DOHH2 (cell line): ENCODE measurements around the gene AGAP3.

Source experiments
- H3F3A ChIP-seq: fragments of 200-600 bp; sonication (generic), shearing (Covaris generic); 2 replicates; pipeline ENCODE4 v1.6.0; 2016; ENCODE audit warnings: antibody characterized with exemption, mild to moderate bottlenecking; ENCODE audit not compliant: control insufficient read depth, insufficient read depth
- H3K27ac ChIP-seq: fragments of 200-600 bp; sonication (generic); 2 replicates; pipeline ENCODE4 v1.5.1; 2014; ENCODE audit warnings: low read depth, mild to moderate bottlenecking, low read length, moderate library complexity
- H3K27me3 ChIP-seq: fragments of 200-600 bp; sonication (generic); 2 replicates; pipeline ENCODE4 v1.6.1; 2014; ENCODE audit warnings: mild to moderate bottlenecking, low read length, mixed read lengths; ENCODE audit not compliant: control insufficient read depth
- H3K36me3 ChIP-seq: fragments of 200-600 bp; sonication (generic); 2 replicates; pipeline ENCODE4 v1.6.1; 2014; ENCODE audit warnings: mild to moderate bottlenecking, low read length, moderate library complexity, mixed read lengths; ENCODE audit not compliant: control insufficient read depth
- H3K4me1 ChIP-seq: fragments of 200-600 bp; sonication (generic); 2 replicates; pipeline ENCODE4 v1.6.1; 2014; ENCODE audit warnings: mild to moderate bottlenecking, low read length, mixed read lengths; ENCODE audit not compliant: control insufficient read depth
- H3K4me2 ChIP-seq: fragments of 200-600 bp; sonication (generic); 2 replicates; pipeline ENCODE4 v1.6.0; 2014; ENCODE audit warnings: mild to moderate bottlenecking, low read length, moderate library complexity
- H3K4me3 ChIP-seq: fragments of 200-600 bp; sonication (generic); 2 replicates; pipeline ENCODE4 v1.5.1; 2014; ENCODE audit warnings: mild to moderate bottlenecking, low read length, mixed read lengths
- H3K79me2 ChIP-seq: fragments of 200-600 bp; sonication (generic); 2 replicates; pipeline ENCODE4 v1.6.1; 2014; ENCODE audit warnings: mild to moderate bottlenecking, low read length, mixed read lengths; ENCODE audit not compliant: control insufficient read depth
- H3K9me2 ChIP-seq: fragments of 200-600 bp; sonication (generic); replicated peaks from 2 replicates; pipeline ENCODE4 v1.6.1; 2014; ENCODE audit warnings: mild to moderate bottlenecking, low read length, mixed read lengths; ENCODE audit not compliant: control insufficient read depth
- H3K9me3 ChIP-seq: fragments of 200-600 bp; sonication (generic); 2 replicates; pipeline ENCODE4 v1.6.1; 2014; ENCODE audit warnings: antibody characterized with exemption, low read length, mixed read lengths; ENCODE audit not compliant: control insufficient read depth, insufficient read depth
- H4K20me1 ChIP-seq: fragments of 200-600 bp; sonication (generic); 2 replicates; pipeline ENCODE4 v1.6.0; 2014; ENCODE audit warnings: low read depth, mild to moderate bottlenecking, antibody characterized with exemption, low read length, moderate library complexity; ENCODE audit not compliant: control insufficient read depth, insufficient read depth
- EZH2phosphoT487 ChIP-seq: fragments of 200-600 bp; sonication (generic); IDR thresholded peaks from 2 replicates; pipeline ENCODE4 v1.6.1; 2017; ENCODE audit warnings: borderline replicate concordance, mild to moderate bottlenecking, antibody characterized with exemption, low read length, moderate library complexity, mixed read lengths
- TF ChIP-seq, protein P1 (sequence below): fragments of 200-600 bp; sonication (generic); IDR thresholded peaks from one replicate; pipeline ENCODE4 v1.5.1; 2014; ENCODE audit warnings: antibody characterized with exemption, mild to moderate bottlenecking, low read depth, low read length; ENCODE audit not compliant: poor library complexity, severe bottlenecking

The AGAP3 gene

DNA sequence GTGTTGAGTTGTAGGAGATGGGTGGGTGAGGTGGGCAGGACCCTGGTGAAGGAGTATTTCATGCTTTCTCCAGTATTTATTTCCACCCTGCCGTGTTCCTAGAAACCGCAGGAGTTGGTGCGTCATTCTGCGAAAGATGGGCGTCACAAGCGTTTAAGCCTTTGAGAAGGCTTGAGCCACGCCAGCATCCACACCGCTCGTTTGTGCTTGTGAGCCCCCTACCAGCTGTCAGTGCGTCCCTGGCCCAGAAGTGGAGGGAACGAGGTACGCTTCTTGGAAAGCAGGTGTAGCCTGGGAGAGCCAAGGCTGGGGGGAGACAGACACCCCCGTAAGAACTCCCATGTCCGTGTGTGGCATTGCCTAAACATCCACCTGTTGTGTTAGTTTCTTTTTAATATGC, 5.7 kb downstream of the AGAP3 start:
- H3K9me3 ChIP-seq = no peaks in the 10 kb centered on the region
- no peak for TF ChIP-seq EZH2phosphoT487
- TF ChIP-seq, protein P1, sequence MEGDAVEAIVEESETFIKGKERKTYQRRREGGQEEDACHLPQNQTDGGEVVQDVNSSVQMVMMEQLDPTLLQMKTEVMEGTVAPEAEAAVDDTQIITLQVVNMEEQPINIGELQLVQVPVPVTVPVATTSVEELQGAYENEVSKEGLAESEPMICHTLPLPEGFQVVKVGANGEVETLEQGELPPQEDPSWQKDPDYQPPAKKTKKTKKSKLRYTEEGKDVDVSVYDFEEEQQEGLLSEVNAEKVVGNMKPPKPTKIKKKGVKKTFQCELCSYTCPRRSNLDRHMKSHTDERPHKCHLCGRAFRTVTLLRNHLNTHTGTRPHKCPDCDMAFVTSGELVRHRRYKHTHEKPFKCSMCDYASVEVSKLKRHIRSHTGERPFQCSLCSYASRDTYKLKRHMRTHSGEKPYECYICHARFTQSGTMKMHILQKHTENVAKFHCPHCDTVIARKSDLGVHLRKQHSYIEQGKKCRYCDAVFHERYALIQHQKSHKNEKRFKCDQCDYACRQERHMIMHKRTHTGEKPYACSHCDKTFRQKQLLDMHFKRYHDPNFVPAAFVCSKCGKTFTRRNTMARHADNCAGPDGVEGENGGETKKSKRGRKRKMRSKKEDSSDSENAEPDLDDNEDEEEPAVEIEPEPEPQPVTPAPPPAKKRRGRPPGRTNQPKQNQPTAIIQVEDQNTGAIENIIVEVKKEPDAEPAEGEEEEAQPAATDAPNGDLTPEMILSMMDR = no peak
- no peaks in the 10 kb centered on the region for H3K9me2 ChIP-seq
- no peak overlapping the region for H3K27ac ChIP-seq
- H3K4me1 ChIP-seq = peaks cover 10% of the 10 kb centered on the region
- peaks cover 6% of the 10 kb centered on the region for H4K20me1 ChIP-seq
- no peaks in the 10 kb centered on the region for H3F3A ChIP-seq
- peaks cover 33% of the 10 kb centered on the region for H3K27me3 ChIP-seq
- no peak overlapping the region for H3K4me3 ChIP-seq
- H3K79me2 ChIP-seq = no peaks in the 10 kb centered on the region
- H3K36me3 ChIP-seq = no peaks in the 10 kb centered on the region
- H3K4me2 ChIP-seq = no peak overlapping the region

DNA sequence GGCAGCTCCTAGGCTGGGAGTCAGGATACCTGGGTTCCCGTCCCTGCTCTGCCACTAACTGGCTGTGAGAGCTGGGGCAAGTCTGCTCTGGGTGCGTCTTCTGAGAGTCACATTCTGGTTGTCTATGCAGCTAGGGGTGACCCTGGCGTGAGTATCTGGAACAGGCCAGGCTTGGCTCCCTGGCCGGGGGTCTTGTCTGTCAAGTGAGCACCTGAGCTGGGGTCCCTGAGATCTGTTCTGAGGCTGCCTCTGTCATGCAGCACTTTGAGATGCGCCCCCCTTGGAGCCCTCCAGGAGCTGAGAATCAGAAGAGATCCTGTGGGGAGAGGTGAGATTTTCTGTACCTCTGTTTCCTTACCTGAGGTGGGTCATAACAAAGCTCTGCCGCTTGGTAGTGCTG, 7.5 kb downstream of the AGAP3 start:
- no peaks in the 10 kb centered on the region for H4K20me1 ChIP-seq
- TF ChIP-seq EZH2phosphoT487 = no peak
- TF ChIP-seq, protein P1 = no peak
- H3K79me2 ChIP-seq = no peaks in the 10 kb centered on the region
- H3F3A ChIP-seq = no peaks in the 10 kb centered on the region
- no peak overlapping the region for H3K4me2 ChIP-seq
- H3K9me2 ChIP-seq = no peaks in the 10 kb centered on the region
- H3K27ac ChIP-seq = no peak overlapping the region
- H3K4me1 ChIP-seq = peaks cover 6% of the 10 kb centered on the region; the same call in 1 of the 2 replicates
- H3K4me3 ChIP-seq = no peak overlapping the region
- H3K9me3 ChIP-seq = no peaks in the 10 kb centered on the region
- H3K36me3 ChIP-seq = no peaks in the 10 kb centered on the region
- H3K27me3 ChIP-seq = peaks cover 16% of the 10 kb centered on the region

DNA sequence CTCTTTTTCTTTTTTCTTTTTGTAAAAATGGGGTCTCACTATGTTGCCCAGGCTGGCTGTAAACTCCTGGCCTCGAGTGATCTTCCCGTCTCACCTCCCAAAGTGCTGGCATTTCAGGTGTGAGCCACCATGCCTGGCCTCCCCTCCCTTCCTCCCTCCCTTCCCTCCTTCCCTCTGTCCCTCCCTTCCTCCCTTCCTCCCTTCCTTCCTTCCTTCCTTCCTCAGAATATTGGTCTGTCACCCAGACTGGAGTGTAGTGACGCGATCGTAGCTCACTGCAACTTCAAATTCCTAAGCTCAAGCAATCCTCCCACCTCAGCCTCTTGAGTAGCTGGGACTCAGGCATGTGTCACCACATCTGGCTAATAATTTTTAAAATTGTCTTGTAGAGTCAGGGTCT, 8.4 kb downstream of the AGAP3 start:
- H3K27me3 ChIP-seq = peaks cover 6% of the 10 kb centered on the region
- no peaks in the 10 kb centered on the region for H3K9me2 ChIP-seq
- H3F3A ChIP-seq = no peaks in the 10 kb centered on the region
- H3K79me2 ChIP-seq = no peaks in the 10 kb centered on the region
- H4K20me1 ChIP-seq = no peaks in the 10 kb centered on the region
- no peak overlapping the region for H3K4me2 ChIP-seq
- no peak overlapping the region for H3K27ac ChIP-seq
- peaks cover 6% of the 10 kb centered on the region; the same call in 1 of the 2 replicates for H3K4me1 ChIP-seq
- TF ChIP-seq, protein P1 = no peak
- no peak for TF ChIP-seq EZH2phosphoT487
- H3K36me3 ChIP-seq = no peaks in the 10 kb centered on the region
- H3K4me3 ChIP-seq = no peak overlapping the region
- H3K9me3 ChIP-seq = no peaks in the 10 kb centered on the region
